Measurements from ENCODE around the gene HDAC7. TPM values are rescaled to one million over a fixed set of nuclear protein-coding genes. Genes with fewer than 3 reads are reported as not detected.

The HDAC7 gene
- total RNA-seq, 1 donor = 25.4 TPM

DNA sequence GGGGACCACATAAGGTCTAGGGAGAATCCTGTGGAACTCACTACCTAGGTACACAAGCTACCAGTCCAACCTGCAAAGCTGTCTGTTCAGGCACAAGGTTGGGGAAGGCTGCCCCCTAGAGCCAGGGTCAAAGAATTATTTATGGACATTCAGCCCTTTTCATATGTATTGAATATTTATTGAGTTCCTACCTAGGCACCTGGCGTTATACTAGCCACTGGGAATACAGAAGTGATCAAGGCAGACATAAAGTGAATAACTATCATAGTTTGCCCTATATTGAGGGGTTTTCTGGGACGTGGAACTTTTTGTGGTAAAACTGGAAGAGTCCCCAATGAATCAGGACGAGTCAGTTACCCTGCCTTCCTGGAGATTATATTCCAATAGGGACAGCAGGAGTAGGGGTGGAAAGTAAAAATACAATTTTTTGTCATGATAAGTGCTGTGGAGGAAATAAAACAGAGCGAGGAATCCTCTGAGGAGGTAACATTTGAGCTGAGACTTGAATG, 52.4 kb downstream of the HDAC7 start:
- Histone ChIP-seq H3K4me1 (ENCODE audit: insufficient read depth, low read length) (peaks cover 17% of the 10 kb centered on the region), H3K4me3 (ENCODE audit: low read length) (no peak overlapping the region), H3K9me3 (ENCODE audit: low read depth, low read length) (no peaks in the 10 kb centered on the region), H3K27me3 (ENCODE audit: insufficient read depth, low read length) (no peaks in the 10 kb centered on the region)

DNA sequence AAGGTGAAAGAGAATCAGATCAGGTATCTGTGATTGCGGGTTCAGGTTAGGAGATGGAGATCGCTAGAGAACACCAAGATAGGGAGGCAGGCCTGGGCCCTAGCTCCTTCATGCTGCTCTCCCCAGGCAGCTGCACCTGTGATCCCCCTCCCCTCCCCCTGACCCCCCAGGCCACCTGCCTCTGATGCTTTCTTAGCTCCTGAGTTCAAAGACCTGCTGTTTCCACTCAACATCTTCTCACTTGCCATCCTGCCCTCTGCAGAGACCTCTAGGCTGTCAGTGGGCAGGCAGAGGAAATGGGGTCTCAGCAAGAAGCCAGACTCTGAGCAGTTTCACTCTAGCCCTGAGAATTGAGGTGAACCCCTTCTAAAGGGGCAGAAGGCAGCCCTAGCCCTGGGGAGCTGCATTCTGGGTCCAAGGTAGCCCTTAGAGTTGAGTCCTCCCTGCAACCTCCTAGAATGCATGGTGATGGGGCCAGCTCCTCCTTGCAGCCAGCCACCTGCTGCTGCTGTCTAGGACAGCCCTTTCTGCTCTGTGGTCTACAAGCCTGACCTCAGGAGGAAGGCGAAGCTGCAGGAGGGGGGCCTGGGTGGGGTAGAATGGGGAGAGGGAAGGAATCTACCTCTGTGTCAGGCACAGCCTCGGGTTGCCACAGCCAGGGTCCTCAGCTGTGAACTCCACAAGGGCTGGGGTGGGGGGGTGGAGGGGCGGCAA, 53.0 kb downstream of the HDAC7 start:
- Histone ChIP-seq H3K9me3 (ENCODE audit: low read depth, low read length) (no peaks in the 10 kb centered on the region), H3K4me3 (ENCODE audit: low read length) (no peak overlapping the region)

DNA sequence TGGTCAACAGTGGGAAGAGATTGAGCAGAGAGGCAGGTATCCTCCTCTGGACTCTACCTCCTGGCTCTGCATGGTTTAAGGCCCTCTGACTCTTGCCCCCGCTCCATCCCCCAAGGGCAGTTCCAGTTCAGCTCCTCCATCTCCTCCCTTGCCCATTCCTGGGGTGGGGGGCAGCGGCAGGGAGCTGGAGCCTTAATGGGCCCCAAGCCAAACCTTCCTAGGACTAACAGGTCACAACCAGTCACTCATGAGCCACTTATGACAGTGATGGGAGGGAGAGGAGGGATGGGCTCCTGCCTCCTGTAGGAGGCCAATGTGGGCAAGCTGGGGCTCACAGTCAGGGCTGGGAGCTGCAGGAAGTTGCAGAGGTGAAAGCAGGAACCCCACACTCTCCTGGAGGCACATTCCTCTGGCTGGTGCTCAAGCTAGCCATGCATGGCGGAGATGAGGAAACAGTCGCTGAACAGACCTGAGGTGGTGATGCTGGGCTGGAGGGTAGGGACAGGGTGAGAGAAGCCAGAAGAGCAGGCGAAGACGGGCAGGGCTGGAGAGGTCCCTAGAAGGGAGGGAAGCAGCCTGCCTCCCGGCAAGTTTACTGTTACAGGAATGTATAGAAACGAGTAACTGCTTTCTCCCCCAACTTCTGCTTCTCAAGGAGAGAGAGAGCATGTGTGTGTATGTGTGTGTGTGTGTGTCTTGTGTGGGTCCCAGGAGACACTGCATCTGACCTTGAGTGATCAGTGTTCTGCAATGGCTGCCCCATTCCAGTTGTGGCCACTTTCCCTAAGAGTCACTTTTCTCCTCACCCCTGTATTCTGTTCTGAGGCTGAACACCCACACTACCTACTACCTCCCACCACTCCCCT, 56.0 kb downstream of the HDAC7 start:
- H3K9me3 ChIP-seq (ENCODE audit: low read depth, low read length) = no peaks in the 10 kb centered on the region
- peaks cover 18% of the 10 kb centered on the region for H3K4me1 ChIP-seq (ENCODE audit: insufficient read depth, low read length)
- no peaks in the 10 kb centered on the region for H3K27me3 ChIP-seq (ENCODE audit: insufficient read depth, low read length)

More for the DNA sequence above, 53.0 kb downstream of the HDAC7 start:
- H3K4me1 ChIP-seq (ENCODE audit: insufficient read depth, low read length) = peaks cover 17% of the 10 kb centered on the region
- H3K27me3 ChIP-seq (ENCODE audit: insufficient read depth, low read length) = no peaks in the 10 kb centered on the region

DNA sequence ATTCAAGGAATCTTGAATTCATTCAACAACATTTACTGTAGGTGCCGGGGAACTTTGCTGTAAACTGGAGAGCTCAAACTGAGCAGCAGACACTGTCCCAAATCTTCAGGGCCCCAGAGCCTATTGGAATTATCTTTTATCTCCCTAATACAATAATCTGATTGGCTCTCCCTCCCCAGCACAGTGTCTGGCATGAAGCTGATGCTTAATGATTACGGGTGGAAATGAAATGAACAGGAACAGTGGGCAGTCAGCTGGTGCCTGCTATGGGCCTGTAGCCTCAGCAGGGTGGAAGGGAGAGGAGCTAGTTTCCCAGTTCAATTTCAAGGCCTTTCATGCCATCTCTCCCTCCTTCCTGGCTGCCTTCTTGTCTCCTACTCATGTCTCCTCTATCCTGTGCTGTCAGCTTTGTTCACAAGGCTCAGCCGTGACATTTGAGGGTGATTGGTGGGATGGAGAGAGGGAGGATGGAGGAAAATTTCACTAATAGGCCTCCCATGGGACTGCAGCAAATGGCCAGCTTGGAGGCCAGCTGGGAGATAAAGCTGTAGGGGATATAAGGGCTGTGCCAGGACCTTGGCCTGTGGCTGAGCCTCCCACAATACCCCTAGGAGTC, 56.7 kb downstream of the HDAC7 start:
- Histone ChIP-seq H3K27me3 (ENCODE audit: insufficient read depth, low read length) (no peaks in the 10 kb centered on the region), H3K4me1 (ENCODE audit: insufficient read depth, low read length) (peaks cover 25% of the 10 kb centered on the region), H3K9me3 (ENCODE audit: low read depth, low read length) (no peaks in the 10 kb centered on the region), H3K4me3 (ENCODE audit: low read length) (no peak overlapping the region)

More for the DNA sequence above, 56.0 kb downstream of the HDAC7 start:
- H3K4me3 ChIP-seq (ENCODE audit: low read length) = no peak overlapping the region

DNA sequence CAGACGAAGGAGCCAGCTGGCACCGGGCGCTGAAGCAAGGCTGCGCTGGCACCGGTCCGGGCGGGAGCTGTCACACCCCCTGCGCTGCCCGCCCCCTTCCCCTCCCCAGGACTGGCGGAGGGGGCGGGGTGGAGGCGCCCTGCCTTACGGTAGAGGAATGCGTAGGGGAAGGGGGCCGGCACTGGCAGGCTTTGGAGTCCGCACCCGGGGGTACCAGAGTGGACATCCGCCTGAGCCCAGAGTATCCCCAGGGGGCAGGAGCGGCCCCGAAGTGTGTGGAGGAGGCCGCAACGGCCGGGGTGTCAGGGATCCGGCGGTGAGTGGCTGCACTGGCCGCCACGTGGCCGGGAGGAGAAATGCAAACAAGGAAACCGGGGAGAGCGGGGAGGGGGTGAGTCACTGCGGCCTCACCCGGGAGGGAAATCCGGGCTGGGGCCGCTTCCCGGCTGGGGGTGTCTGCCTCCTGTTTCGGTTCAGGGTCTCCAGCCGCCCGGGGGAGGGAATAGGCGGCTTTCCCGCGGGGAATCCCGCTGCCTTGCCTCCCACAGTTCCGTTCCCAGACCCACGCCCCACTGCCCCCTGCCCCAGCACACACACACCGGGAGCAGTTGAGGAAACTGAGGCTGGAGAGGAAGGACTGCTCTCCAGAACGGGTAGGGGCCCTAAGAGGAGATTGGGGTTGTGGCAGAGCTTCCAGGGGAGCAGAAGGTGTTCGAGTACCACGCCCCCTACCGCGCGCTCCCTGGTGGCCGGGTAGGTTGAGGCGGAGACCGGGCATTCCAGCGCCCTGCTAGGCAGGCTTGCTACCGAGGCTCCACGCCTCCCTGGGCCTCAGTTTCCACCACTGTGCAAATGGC, 60.6 kb downstream of the HDAC7 start, which contains the start of gene RAPGEF3:
TSS of gene RAPGEF3 (minus strand) at position 47 of the 857 bp plus-strand sequence. CDS start 324 bp downstream, outside the sequence.
- Histone ChIP-seq H3K27me3 (ENCODE audit: insufficient read depth, low read length) (no peaks in the 10 kb centered on the region), H3K4me3 (ENCODE audit: low read length) (peak within 1 kb of the TSS; percentile 43), H3K9me3 (ENCODE audit: low read depth, low read length) (no peaks in the 10 kb centered on the region), H3K4me1 (ENCODE audit: insufficient read depth, low read length) (peaks cover 36% of the 10 kb centered on the region)

DNA sequence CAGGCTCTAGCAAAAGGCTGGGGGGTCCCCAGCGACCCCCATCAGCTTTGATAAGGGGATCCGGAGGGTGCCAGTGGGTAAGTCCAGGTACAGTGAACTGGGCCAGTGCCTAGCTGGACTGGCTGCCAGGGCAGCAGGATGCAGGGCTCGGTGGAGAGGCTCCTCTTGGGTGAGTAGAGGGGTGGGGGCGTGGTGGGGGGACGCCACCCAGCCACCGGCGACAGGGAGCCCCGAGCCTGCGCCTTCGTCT, 61.2 kb downstream of the HDAC7 start:
- Histone ChIP-seq H3K9me3 (ENCODE audit: low read depth, low read length) (no peaks in the 10 kb centered on the region), H3K27me3 (ENCODE audit: insufficient read depth, low read length) (no peaks in the 10 kb centered on the region), H3K4me3 (ENCODE audit: low read length) (peak overlapping the region; percentile 43), H3K4me1 (ENCODE audit: insufficient read depth, low read length) (peaks cover 41% of the 10 kb centered on the region)

DNA sequence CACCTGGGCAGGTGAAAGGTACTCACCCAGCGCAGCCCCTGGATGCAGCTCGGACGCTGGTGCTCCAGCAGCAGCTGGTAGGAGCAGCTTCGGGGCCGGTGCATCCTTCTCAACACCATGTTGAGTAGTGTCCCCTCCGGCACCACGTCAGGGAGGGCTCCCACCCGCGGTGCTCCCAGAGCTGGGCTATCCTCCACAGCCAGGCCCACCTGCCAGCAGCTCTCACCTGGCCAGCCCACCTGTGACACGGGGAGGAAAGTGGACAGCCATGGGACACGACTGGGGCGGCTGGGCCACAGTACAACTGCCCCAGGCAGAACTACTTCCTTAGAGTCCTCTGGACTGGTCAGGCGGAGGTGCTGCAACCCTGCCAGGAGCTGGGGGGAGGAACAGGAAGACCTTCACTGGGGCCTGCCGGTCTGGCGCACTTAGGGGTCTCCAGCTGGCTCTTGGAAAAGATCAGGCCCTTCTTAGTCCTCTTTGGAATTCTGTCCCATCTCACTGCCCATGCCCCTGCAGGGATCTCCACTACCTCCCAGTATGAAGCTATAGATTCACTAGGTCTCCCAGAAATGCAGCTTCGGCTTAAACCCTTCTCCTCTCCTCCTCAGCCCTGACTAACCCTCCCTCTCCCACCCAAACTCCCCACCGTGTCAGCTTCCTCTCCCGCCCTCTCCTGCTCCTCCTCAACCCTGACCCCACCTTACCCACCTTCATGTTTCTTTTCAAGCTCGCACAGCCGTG, 61.7 kb downstream of the HDAC7 start:
- Histone ChIP-seq H3K9me3 (ENCODE audit: low read depth, low read length) (no peaks in the 10 kb centered on the region), H3K4me1 (ENCODE audit: insufficient read depth, low read length) (peaks cover 45% of the 10 kb centered on the region), H3K4me3 (ENCODE audit: low read length) (no peak overlapping the region), H3K27me3 (ENCODE audit: insufficient read depth, low read length) (no peaks in the 10 kb centered on the region)

DNA sequence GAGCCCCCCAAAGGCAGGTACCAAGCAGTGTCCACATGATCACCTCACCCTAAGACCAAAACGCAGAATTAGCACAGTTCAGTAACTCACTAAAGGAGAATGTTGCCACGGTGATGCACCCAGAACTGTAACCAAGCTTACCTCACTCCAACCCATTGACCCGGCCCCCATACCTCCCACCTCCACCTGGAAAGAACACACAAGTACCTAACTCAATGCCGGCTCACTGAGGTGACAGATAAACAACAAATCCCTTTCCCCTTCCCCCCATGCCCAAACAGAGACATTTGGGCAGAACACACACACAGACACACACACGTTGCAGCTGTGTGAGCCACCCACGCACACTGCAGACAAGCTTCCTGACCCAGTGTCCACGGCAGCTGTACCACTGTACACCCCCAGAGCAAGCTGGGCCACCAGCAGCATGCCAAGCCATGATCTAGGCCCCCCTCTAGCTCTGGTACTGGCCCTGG, 62.3 kb downstream of the HDAC7 start:
- no peaks in the 10 kb centered on the region for H3K27me3 ChIP-seq (ENCODE audit: insufficient read depth, low read length)
- no peak overlapping the region for H3K4me3 ChIP-seq (ENCODE audit: low read length)
- peaks cover 45% of the 10 kb centered on the region for H3K4me1 ChIP-seq (ENCODE audit: insufficient read depth, low read length)
- no peaks in the 10 kb centered on the region for H3K9me3 ChIP-seq (ENCODE audit: low read depth, low read length)

DNA sequence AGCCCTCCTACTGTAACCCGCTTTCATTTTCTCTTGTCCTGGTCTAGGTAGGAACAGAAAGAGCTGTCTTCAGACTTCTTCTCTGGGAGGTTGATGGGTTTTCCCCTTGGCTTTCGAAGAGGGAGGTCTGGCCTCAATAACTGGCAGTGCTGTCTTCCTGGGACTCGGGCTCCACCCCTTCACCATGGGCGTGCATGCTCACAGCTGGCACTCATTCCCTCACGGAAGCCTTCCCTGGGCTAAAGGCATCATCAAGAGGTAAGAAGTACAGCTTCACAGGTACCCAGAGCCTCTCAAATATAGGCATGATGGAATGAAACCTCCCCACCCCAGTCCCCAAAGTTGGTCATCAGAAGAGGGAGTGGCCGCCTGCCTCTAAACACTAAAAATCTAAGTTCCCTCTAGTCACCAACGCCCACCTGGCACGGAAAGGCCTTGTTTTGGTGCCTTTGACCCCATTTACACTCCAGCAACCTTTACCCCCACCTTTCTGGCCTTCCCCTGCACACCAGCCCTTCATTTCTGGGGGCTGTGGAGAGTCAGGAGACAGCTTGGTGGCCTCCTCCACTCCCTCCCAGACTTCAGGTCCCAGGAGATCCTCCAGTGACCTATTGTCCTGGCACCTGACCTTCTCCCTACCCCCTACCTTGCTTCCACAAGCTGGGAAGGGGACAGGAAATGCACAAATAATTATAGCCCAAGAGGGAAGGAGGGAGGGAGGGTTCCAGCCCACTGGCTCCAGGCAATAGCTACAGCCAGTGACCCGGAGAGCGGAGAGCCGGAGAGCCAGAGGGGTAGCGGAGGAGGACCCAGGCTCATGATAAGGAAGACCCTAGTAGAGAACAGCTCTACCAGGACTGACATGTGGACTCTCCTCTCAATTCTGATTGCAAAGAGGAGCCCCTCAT, 63.8 kb downstream of the HDAC7 start:
- H3K9me3 ChIP-seq (ENCODE audit: low read depth, low read length) = no peaks in the 10 kb centered on the region
- no peak overlapping the region for H3K4me3 ChIP-seq (ENCODE audit: low read length)
- peaks cover 45% of the 10 kb centered on the region for H3K4me1 ChIP-seq (ENCODE audit: insufficient read depth, low read length)
- no peaks in the 10 kb centered on the region for H3K27me3 ChIP-seq (ENCODE audit: insufficient read depth, low read length)

DNA sequence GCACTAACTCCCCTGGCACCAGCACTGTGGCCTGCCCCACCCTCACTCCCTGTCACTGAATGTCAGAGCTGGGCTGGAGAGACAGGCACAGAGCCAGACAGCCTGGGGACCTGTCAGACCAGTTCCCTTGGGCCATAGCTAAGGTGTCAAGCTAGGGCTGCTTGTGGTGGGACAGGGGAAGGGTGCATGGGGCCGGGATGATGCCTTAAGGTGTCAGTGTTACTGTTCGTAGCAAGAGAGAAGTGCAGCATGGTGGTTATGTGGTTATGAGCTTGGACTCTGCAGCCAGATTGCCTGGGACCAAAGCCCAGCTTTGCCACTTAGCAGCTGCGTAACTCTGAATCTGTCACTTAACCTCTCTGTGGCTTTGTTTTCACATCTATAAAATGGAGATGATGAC, 64.8 kb downstream of the HDAC7 start:
- no peaks in the 10 kb centered on the region for H3K9me3 ChIP-seq (ENCODE audit: low read depth, low read length)
- no peaks in the 10 kb centered on the region for H3K27me3 ChIP-seq (ENCODE audit: insufficient read depth, low read length)
- peaks cover 44% of the 10 kb centered on the region for H3K4me1 ChIP-seq (ENCODE audit: insufficient read depth, low read length)
- no peak overlapping the region for H3K4me3 ChIP-seq (ENCODE audit: low read length)

DNA sequence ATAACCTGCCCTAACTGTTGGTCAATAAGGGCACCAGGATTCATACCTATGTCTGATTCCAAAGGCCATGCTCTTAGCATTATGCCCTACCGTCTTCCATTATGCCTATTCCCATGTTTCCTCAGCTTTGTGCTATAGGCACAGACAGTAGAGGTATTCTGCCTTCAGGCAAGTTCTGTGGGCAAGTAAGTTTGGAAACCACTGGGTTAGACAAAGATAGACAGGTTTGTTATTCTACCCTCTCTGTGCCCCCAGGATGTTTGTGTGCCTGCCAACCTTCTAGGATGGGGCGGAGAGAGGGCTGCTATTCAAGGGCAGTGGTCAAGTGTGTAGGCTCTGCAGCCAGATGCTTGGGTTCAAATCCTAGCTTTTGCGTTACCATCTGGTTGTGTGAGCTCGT, 65.6 kb downstream of the HDAC7 start:
- no peak overlapping the region for H3K4me3 ChIP-seq (ENCODE audit: low read length)
- peaks cover 37% of the 10 kb centered on the region for H3K4me1 ChIP-seq (ENCODE audit: insufficient read depth, low read length)
- no peaks in the 10 kb centered on the region for H3K9me3 ChIP-seq (ENCODE audit: low read depth, low read length)
- no peaks in the 10 kb centered on the region for H3K27me3 ChIP-seq (ENCODE audit: insufficient read depth, low read length)

DNA sequence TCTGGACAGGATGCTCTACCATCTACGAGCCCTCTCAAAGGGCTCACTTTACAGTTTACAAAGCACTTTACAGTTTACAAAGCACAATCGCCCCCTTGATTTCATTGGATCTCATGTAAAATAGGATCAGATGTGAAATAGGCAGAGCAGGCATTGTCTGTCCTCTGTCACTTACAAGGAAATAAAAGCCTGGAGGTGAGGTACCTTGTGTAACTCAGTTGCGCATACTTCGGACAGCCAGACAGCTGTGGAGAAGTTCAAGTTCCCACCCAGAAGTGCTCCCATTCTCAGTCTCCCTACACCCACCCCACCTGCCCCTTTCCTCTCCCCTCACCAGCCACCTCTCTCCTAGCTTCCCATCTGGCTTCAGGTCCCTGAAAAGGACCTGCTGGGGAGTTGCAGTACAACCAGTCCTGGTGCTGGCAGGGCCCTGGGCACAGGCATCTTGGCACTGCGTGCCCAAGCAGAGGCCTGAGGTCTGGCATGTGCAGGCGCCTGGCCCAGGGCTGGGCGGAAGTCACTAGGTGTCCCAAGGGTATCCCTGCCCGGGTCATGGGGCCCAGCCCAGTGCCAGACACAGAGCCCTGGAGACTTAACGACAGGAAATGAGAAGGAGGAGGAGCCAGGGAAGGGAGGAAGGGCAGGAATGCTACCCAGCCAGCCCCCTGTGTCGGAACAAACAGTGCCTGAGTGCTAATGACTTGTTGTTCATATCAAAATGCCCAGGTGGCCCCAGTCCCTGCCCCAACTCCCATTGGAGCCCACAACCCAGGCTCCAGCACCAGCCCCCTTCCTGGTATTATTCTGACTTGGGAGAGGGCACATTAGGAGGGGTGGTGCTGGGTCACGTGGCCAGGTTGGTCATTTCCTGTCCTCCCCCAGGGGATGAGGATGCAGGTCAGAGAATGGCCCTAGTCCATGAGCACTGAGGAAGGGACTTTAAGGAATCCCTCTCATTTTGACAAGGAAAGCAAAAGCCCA, 66.4 kb downstream of the HDAC7 start:
- Histone ChIP-seq H3K4me1 (ENCODE audit: insufficient read depth, low read length) (peaks cover 32% of the 10 kb centered on the region), H3K9me3 (ENCODE audit: low read depth, low read length) (no peaks in the 10 kb centered on the region), H3K4me3 (ENCODE audit: low read length) (no peak overlapping the region), H3K27me3 (ENCODE audit: insufficient read depth, low read length) (no peaks in the 10 kb centered on the region)

All from mononuclear cell (primary cell).